Lung (tissue), 13 donors: ENCODE results near the gene ADCYAP1R1. TPM values are rescaled to one million over a fixed set of nuclear protein-coding genes. Genes with fewer than 3 reads are reported as not detected.

Experiments
- ATAC-seq: fragments of 200-7000 bp; cut with Tn5 transposase; one replicate; pipeline ENCODE4 v1.9.1; 2020; ENCODE audit warnings: moderate number of reproducible peaks; ENCODE audit not compliant: insufficient read depth, low FRiP score
- DNase-seq, 3 donors: peaks; one replicate each; pipeline ENCODE4 v3.0.0-alpha.2; 2013 to 2017
- H3K27ac ChIP-seq, 2 donors: one replicate each; pipeline ENCODE4 v1.5.1; 2013; ENCODE audit warnings: mild to moderate bottlenecking in 2 of 2, moderate library complexity in 2 of 2, control low read depth in 1 of 2, inconsistent platforms in 1 of 2, low read depth in 1 of 2, low read length in 1 of 2
- H3K27me3 ChIP-seq, 3 donors: one replicate each; pipeline ENCODE4 v1.5.1; 2013; ENCODE audit warnings: low read length in 2 of 3; ENCODE audit not compliant: control insufficient read depth in 3 of 3, insufficient read depth in 3 of 3
- H3K36me3 ChIP-seq, 4 donors: one replicate each; pipeline ENCODE4 v1.5.1; 2013; ENCODE audit warnings: low read length in 4 of 4, mild to moderate bottlenecking in 1 of 4, moderate library complexity in 1 of 4; ENCODE audit not compliant: control insufficient read depth in 4 of 4, insufficient read depth in 4 of 4
- H3K4me1 ChIP-seq, 5 donors: one replicate each; pipeline ENCODE4 v1.5.1; 2013; ENCODE audit warnings: low read length in 5 of 5, mild to moderate bottlenecking in 2 of 5, moderate library complexity in 1 of 5; ENCODE audit not compliant: control insufficient read depth in 5 of 5, insufficient read depth in 5 of 5
- H3K4me3 ChIP-seq: one replicate; pipeline ENCODE4 v1.5.1; 2013; ENCODE audit warnings: mild to moderate bottlenecking, control low read depth, moderate library complexity
- H3K9ac ChIP-seq, 2 donors: one replicate each; pipeline ENCODE4 v1.5.1; 2013; ENCODE audit warnings: low read length in 2 of 2, control low read depth in 1 of 2; ENCODE audit not compliant: insufficient read depth in 1 of 2
- H3K9me3 ChIP-seq, 4 donors: one replicate each; pipeline ENCODE4 v1.5.1; 2013; ENCODE audit warnings: low read length in 3 of 4, mild to moderate bottlenecking in 1 of 4, moderate library complexity in 1 of 4; ENCODE audit not compliant: control insufficient read depth in 4 of 4, insufficient read depth in 3 of 4
- CTCF ChIP-seq: IDR thresholded peaks from 2 replicates; pipeline ENCODE4 v1.5.1; 2012; ENCODE audit warnings: mild to moderate bottlenecking; ENCODE audit errors: control extremely low read depth, extremely low read depth
- WGBS, 2 donors: extraction: QIAGEN DNeasy Blood & Tissue Kit; methylation state at CpG; one replicate each; pipeline ENCODE4 v1.1.7; 2013; 5-methylcytosine and 5-hydroxymethylcytosine counted together
- polyA plus RNA-seq, 2 donors: library from polyadenylated mRNA; stranded (reverse); fragments of 200-250 nt; gene quantifications; one replicate each; pipeline ENCODE4 v1.2.1, GENCODE V29; 2013
- small RNA-seq: library from RNA; depleted of rRNA; stranded (forward); fragments of <200 nt; gene quantifications from one replicate; pipeline ENCODE3, GENCODE V24; 2014; ENCODE audit warnings: low replicate concordance
- total RNA-seq, 2 donors: library from RNA; depleted of rRNA in 1 of 2; stranded (reverse); fragments of >200 nt in 1 of 2; gene quantifications; one replicate each; pipeline ENCODE4 v1.2.1, GENCODE V29; 2014 to 2021
- donor health status: control.
- donor health status: control.
- donor health status: Bipolar disorder and iron deficiency.
- donor health status: healthy.
- donor health status: DM: yes; HTN: yes; CAD: no.

The ADCYAP1R1 gene
- total and polyA plus RNA-seq, 4 donors, result 0.14 to 1.00 (median 0.39) TPM

- no peak for DNase-seq
- 67 to 78% methylated on average over 5 of the region's 5 CpGs for WGBS, 2 donors
- Histone ChIP-seq H3K27ac (no peak overlapping the region), H3K4me3 (no peak overlapping the region), H3K9me3 (no peaks in the 10 kb centered on the region), H3K9ac (no peak overlapping the region), H3K4me1 (no peaks in the 10 kb centered on the region), H3K27me3 (no peaks in the 10 kb centered on the region), H3K36me3 (no peaks in the 10 kb centered on the region)
- TF ChIP-seq CTCF, result no peak
- no peak for ATAC-seq
Measured at GRCh38 chr7:31160941-31161340, 108.8 kb downstream of the ADCYAP1R1 start.

Small RNA genes lying within 50 kb of the gene (small RNA-seq; reads per million reads assigned to genes)
- not detected for gene AC006466.1

Other genes starting within 250 kb of the ADCYAP1R1 start
- gene AQP1, start 140.5 kb upstream of the ADCYAP1R1 start, total RNA-seq, result 100 to 1,000 TPM; 328 to 655 TPM
- 100 to 1,000 TPM; 267 to 527 TPM for gene AQP1, start 140.5 kb upstream of the ADCYAP1R1 start, polyA plus RNA-seq
- gene GHRHR, start 88.4 kb upstream of the ADCYAP1R1 start, total RNA-seq, result under 1 TPM in 1 of 2 donors, not detected in 1; 0.77 TPM
- under 1 TPM; 0.38 to 0.77 TPM for gene GHRHR, start 88.4 kb upstream of the ADCYAP1R1 start, polyA plus RNA-seq